Activated CD4-positive, alpha-beta T cell treated with anti-CD3 and anti-CD28 coated beads, Interleukin-2, amount 10 ng/mL, durations not matched to agents 24 days and 14 days (primary cell): ENCODE results near the gene CHI3L1. TPM values are rescaled to one million over a fixed set of nuclear protein-coding genes. Genes with fewer than 3 reads are reported as not detected.

Source experiments
- DNase-seq: peaks from one replicate; pipeline ENCODE4 v3.0.0; 2022
- H3K27ac Mint-ChIP-seq: one replicate; pipeline ENCODE4 v1.8.0; 2022; ENCODE audit warnings: mild to moderate bottlenecking, mixed read lengths
- H3K27me3 Mint-ChIP-seq: one replicate; pipeline ENCODE4 v1.8.0; 2022; ENCODE audit warnings: mixed read lengths
- H3K36me3 Mint-ChIP-seq: one replicate; pipeline ENCODE4 v1.8.0; 2022; ENCODE audit warnings: low read depth, mild to moderate bottlenecking, mixed read lengths
- H3K4me1 Mint-ChIP-seq: one replicate; pipeline ENCODE4 v1.8.0; 2021; ENCODE audit warnings: mixed read lengths
- H3K4me3 Mint-ChIP-seq: one replicate; pipeline ENCODE4 v1.8.0; 2022; ENCODE audit warnings: mild to moderate bottlenecking, moderate library complexity, mixed read lengths
- H3K9me3 Mint-ChIP-seq: one replicate; pipeline ENCODE4 v1.8.0; 2021; ENCODE audit warnings: mixed read lengths
- intact Hi-C: fragments of 100-400 bp; cut with micrococcal nuclease; formaldehyde crosslinking; loops from one replicate; pipeline ENCODE4 v1.15.1; 2023
- total RNA-seq: library from RNA; stranded (reverse); gene quantifications from 2 replicates; pipeline ENCODE4 v1.2.3, GENCODE V29; 2022

The CHI3L1 gene
- total RNA-seq, 1 donor from 2014 or later = not detected

- intact Hi-C loops = no loop called here
- no peak for DNase-seq
- no peak overlapping the region for H3K4me3 Mint-ChIP-seq
- H3K36me3 Mint-ChIP-seq = no peaks in the 10 kb centered on the region
- H3K27me3 Mint-ChIP-seq = peaks cover 4% of the 10 kb centered on the region
- H3K4me1 Mint-ChIP-seq = no peaks in the 10 kb centered on the region
- no peaks in the 10 kb centered on the region for H3K9me3 Mint-ChIP-seq
- H3K27ac Mint-ChIP-seq = no peak overlapping the region
Observed at GRCh38 chr1:203181586-203182386, 4.7 kb downstream of the CHI3L1 start.

- Mint-ChIP-seq H3K4me3 (no peak overlapping the region), H3K9me3 (no peaks in the 10 kb centered on the region), H3K36me3 (no peaks in the 10 kb centered on the region), H3K27ac (no peak overlapping the region), H3K4me1 (no peaks in the 10 kb centered on the region), H3K27me3 (no peaks in the 10 kb centered on the region)
- intact Hi-C loops = no loop called here
- no peak for DNase-seq
Observed at GRCh38 chr1:203180611-203181330, 5.7 kb downstream of the CHI3L1 start.

GRCh38 chr1:203179667-203180005 lies 6.9 kb downstream of the CHI3L1 start:
- Mint-ChIP-seq H3K27me3 (no peaks in the 10 kb centered on the region), H3K4me1 (no peaks in the 10 kb centered on the region), H3K9me3 (no peaks in the 10 kb centered on the region), H3K36me3 (no peaks in the 10 kb centered on the region), H3K4me3 (no peak overlapping the region), H3K27ac (no peak overlapping the region)
- no peak for DNase-seq
- intact Hi-C loops = no loop called here

GRCh38 chr1:203178821-203179666 lies 7.5 kb downstream of the CHI3L1 start:
- H3K36me3 Mint-ChIP-seq = no peaks in the 10 kb centered on the region
- no peaks in the 10 kb centered on the region for H3K27me3 Mint-ChIP-seq
- DNase-seq = no peak
- intact Hi-C loops = no loop called here
- H3K27ac Mint-ChIP-seq = no peak overlapping the region
- H3K4me1 Mint-ChIP-seq = no peaks in the 10 kb centered on the region
- H3K9me3 Mint-ChIP-seq = no peaks in the 10 kb centered on the region
- H3K4me3 Mint-ChIP-seq = no peak overlapping the region

GRCh38 chr1:203178083-203178482 lies 8.4 kb downstream of the CHI3L1 start:
- DNase-seq = no peak
- Mint-ChIP-seq H3K27me3 (no peaks in the 10 kb centered on the region), H3K9me3 (no peaks in the 10 kb centered on the region), H3K4me3 (no peak overlapping the region), H3K27ac (no peak overlapping the region), H3K36me3 (no peaks in the 10 kb centered on the region), H3K4me1 (no peaks in the 10 kb centered on the region)
- intact Hi-C loops = no loop called here

GRCh38 chr1:203177470-203178039 lies 8.9 kb downstream of the CHI3L1 start:
- DNase-seq = no peak
- no peak overlapping the region for H3K27ac Mint-ChIP-seq
- no peaks in the 10 kb centered on the region for H3K27me3 Mint-ChIP-seq
- H3K36me3 Mint-ChIP-seq = no peaks in the 10 kb centered on the region
- no peak overlapping the region for H3K4me3 Mint-ChIP-seq
- H3K4me1 Mint-ChIP-seq = no peaks in the 10 kb centered on the region
- intact Hi-C loops = no loop called here
- H3K9me3 Mint-ChIP-seq = no peaks in the 10 kb centered on the region

- no peaks in the 10 kb centered on the region for H3K27me3 Mint-ChIP-seq
- DNase-seq = no peak
- no peaks in the 10 kb centered on the region for H3K36me3 Mint-ChIP-seq
- no peaks in the 10 kb centered on the region for H3K9me3 Mint-ChIP-seq
- intact Hi-C loops = no loop called here
- H3K4me3 Mint-ChIP-seq = no peak overlapping the region
- no peaks in the 10 kb centered on the region for H3K4me1 Mint-ChIP-seq
- no peak overlapping the region for H3K27ac Mint-ChIP-seq
Observed at GRCh38 chr1:203177036-203177405, 9.5 kb downstream of the CHI3L1 start.

GRCh38 chr1:203176273-203177035 lies 10.1 kb downstream of the CHI3L1 start:
- Mint-ChIP-seq H3K4me3 (no peak overlapping the region), H3K36me3 (no peaks in the 10 kb centered on the region), H3K27me3 (no peaks in the 10 kb centered on the region), H3K9me3 (no peaks in the 10 kb centered on the region), H3K27ac (no peak overlapping the region), H3K4me1 (no peaks in the 10 kb centered on the region)
- DNase-seq = no peak
- intact Hi-C loops = no loop called here

GRCh38 chr1:203175827-203176241 lies 10.7 kb downstream of the CHI3L1 start:
- Mint-ChIP-seq H3K4me1 (no peaks in the 10 kb centered on the region), H3K36me3 (no peaks in the 10 kb centered on the region), H3K9me3 (no peaks in the 10 kb centered on the region), H3K4me3 (no peak overlapping the region), H3K27ac (no peak overlapping the region), H3K27me3 (no peaks in the 10 kb centered on the region)
- DNase-seq = no peak
- intact Hi-C loops = no loop called here

GRCh38 chr1:203175237-203175826 lies 11.2 kb downstream of the CHI3L1 start, which contains the start of gene MYBPH:
MYBPH (minus strand) TSS chr1:203175826; CDS start chr1:203175755, 71 bp downstream.
- intact Hi-C loops = no loop called here
- no peak for DNase-seq
- H3K27me3 Mint-ChIP-seq = no peaks in the 10 kb centered on the region
- H3K27ac Mint-ChIP-seq = no peak within 1 kb of the TSS
- no peak within 1 kb of the TSS for H3K4me3 Mint-ChIP-seq
- no peaks in the 10 kb centered on the region for H3K4me1 Mint-ChIP-seq
- no peaks in the 10 kb centered on the region for H3K9me3 Mint-ChIP-seq
- no peaks in the 10 kb centered on the region for H3K36me3 Mint-ChIP-seq

GRCh38 chr1:203174324-203174985 lies 12.0 kb downstream of the CHI3L1 start:
- intact Hi-C loops = no loop called here
- H3K36me3 Mint-ChIP-seq = no peaks in the 10 kb centered on the region
- H3K27ac Mint-ChIP-seq = no peak overlapping the region
- no peak overlapping the region for H3K4me3 Mint-ChIP-seq
- no peak for DNase-seq
- H3K9me3 Mint-ChIP-seq = no peaks in the 10 kb centered on the region
- H3K27me3 Mint-ChIP-seq = no peaks in the 10 kb centered on the region
- no peaks in the 10 kb centered on the region for H3K4me1 Mint-ChIP-seq

GRCh38 chr1:203173566-203173965 lies 12.9 kb downstream of the CHI3L1 start:
- Mint-ChIP-seq H3K36me3 (no peaks in the 10 kb centered on the region), H3K4me3 (no peak overlapping the region), H3K4me1 (no peaks in the 10 kb centered on the region), H3K27ac (no peak overlapping the region), H3K27me3 (no peaks in the 10 kb centered on the region), H3K9me3 (no peaks in the 10 kb centered on the region)
- no peak for DNase-seq
- intact Hi-C loops = no loop called here
